G401 (cell line): ENCODE data around the gene IQSEC3. TPM values are rescaled to one million over a fixed set of nuclear protein-coding genes. Genes with fewer than 3 reads are reported as not detected.

Experiments used
- DNase-seq: peaks from one replicate; pipeline ENCODE4 v3.0.0-alpha.2; 2015; ENCODE audit warnings: low spot score
- in situ Hi-C: cut with HindIII; loops from 2 replicates; pipeline ENCODE4 v1.10.0; 2016; ENCODE audit warnings: low sequenced_read_pairs, mixed read lengths
- total RNA-seq: library from RNA; depleted of rRNA; stranded (reverse); fragments of >200 nt; shearing (Covaris generic); gene quantifications from 2 replicates; pipeline ENCODE4 v1.2.3, GENCODE V29; 2014; rRNA removed

The IQSEC3 gene
- total RNA-seq, 1 experiment from 2014 or later: not detected

- in situ Hi-C loops: no loop called here
- no peak for DNase-seq
Measured at GRCh38 chr12:218221-218620, 151.7 kb downstream of the IQSEC3 start.

- no peak for DNase-seq
- in situ Hi-C loops: no loop called here
Measured at GRCh38 chr12:218728-219590, 152.4 kb downstream of the IQSEC3 start.

GRCh38 chr12:219891-220352 lies 153.4 kb downstream of the IQSEC3 start:
- peak; percentile 40 for DNase-seq
- in situ Hi-C loops: no loop called here

GRCh38 chr12:220491-220890 lies 153.9 kb downstream of the IQSEC3 start:
- in situ Hi-C loops: no loop called here
- no peak for DNase-seq

GRCh38 chr12:220946-221550 lies 154.5 kb downstream of the IQSEC3 start:
- in situ Hi-C loops: no loop called here
- DNase-seq: no peak

GRCh38 chr12:221736-222135 lies 155.2 kb downstream of the IQSEC3 start:
- in situ Hi-C loops: no loop called here
- DNase-seq: peak; percentile 67

- in situ Hi-C loops: no loop called here
- DNase-seq: no peak
Measured at GRCh38 chr12:223841-224240, 157.3 kb downstream of the IQSEC3 start.

- in situ Hi-C loops: no loop called here
- DNase-seq: no peak
Measured at GRCh38 chr12:224330-224729, 157.8 kb downstream of the IQSEC3 start.

GRCh38 chr12:225012-225411 lies 158.4 kb downstream of the IQSEC3 start:
- in situ Hi-C loops: no loop called here
- no peak for DNase-seq

GRCh38 chr12:226401-226800 lies 159.8 kb downstream of the IQSEC3 start:
- in situ Hi-C loops: no loop called here
- DNase-seq: no peak

- in situ Hi-C loops: no loop called here
- no peak for DNase-seq
Measured at GRCh38 chr12:227286-227915, 160.8 kb downstream of the IQSEC3 start.

Other genes starting within 250 kb of the IQSEC3 start
- not detected in 2 replicates for gene SLC6A12, start 147.4 kb downstream of the IQSEC3 start, total RNA-seq
- not detected in 2 replicates for gene SLC6A13, start 196.1 kb downstream of the IQSEC3 start, total RNA-seq